HFFc6 (cell line): ENCODE results near the gene TMEM232. TPM values are rescaled to one million over a fixed set of nuclear protein-coding genes. Genes with fewer than 3 reads are reported as not detected.
"Not testable (repeated sequence)": the region's sequence is repeated elsewhere in the genome, so short reads cannot be mapped to it uniquely, and the experiment has no call there.

Experiments used
- DNase-seq: peaks from one replicate; pipeline ENCODE4 v3.0.0-alpha.2; 2018
- H3K27ac Mint-ChIP-seq: 2 replicates; pipeline ENCODE4 v1.8.0; 2020; ENCODE audit warnings: mild to moderate bottlenecking, mixed read lengths
- H3K27me3 Mint-ChIP-seq: 2 replicates; pipeline ENCODE4 v1.8.0; 2021; ENCODE audit warnings: mild to moderate bottlenecking, moderate library complexity, mixed read lengths; ENCODE audit not compliant: insufficient read depth
- H3K36me3 Mint-ChIP-seq: 2 replicates; pipeline ENCODE4 v1.8.0; 2021; ENCODE audit warnings: low read depth, mixed read lengths
- H3K4me1 Mint-ChIP-seq: 2 replicates; pipeline ENCODE4 v1.8.0; 2020; ENCODE audit warnings: low read depth, mixed read lengths
- H3K4me3 Mint-ChIP-seq: 2 replicates; pipeline ENCODE4 v1.8.0; 2020; ENCODE audit warnings: mild to moderate bottlenecking, moderate library complexity, mixed read lengths
- H3K9me3 Mint-ChIP-seq: 2 replicates; pipeline ENCODE4 v1.8.0; 2020; ENCODE audit warnings: mild to moderate bottlenecking, mixed read lengths
- total RNA-seq, 6 experiments: library from RNA; stranded (reverse); fragmentation: NEBNext Ultra II Directional; extraction: Animal tissue kit (Norgen Biotek cat#: 25700); gene quantifications; 2 replicates in 1 of 6; 3 replicates in 5 of 6; pipeline ENCODE4 v1.2.3, GENCODE V29; 2021
- TF ChIP-seq, protein P1 (sequence below): fragments of 200-600 bp; sonication (generic); IDR thresholded peaks from 2 replicates; pipeline ENCODE4 v1.5.0; 2021; ENCODE audit warnings: antibody characterized with exemption, mild to moderate bottlenecking

TMEM232 gene
- total RNA-seq, 6 experiments from 2014 or later = 0.36 to 1.3 (median 1.0) TPM

DNA sequence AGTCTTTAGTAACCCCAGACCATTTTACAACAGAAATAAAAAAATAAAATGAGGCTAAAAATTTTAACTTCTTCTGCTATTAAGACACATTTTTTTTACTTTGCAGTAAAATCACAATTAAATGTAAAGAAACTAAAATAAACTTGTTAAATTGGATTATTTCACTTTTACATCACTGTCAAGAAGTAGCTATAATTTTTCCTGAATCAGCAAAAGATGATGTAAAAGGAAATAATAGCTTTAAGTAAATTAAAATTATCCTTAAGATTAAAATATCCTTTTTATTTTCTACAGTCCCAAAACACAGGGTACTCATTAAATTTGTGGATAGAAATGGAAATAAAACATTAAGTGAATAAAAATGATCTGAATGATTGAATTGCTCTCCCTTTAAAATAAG lies 44.5 kb downstream of the TMEM232 start:
- Mint-ChIP-seq H3K9me3 (peaks cover 16% of the 10 kb centered on the region), H3K27ac (no peak overlapping the region), H3K36me3 (no peaks in the 10 kb centered on the region), H3K4me3 (no peak overlapping the region), H3K4me1 (no peaks in the 10 kb centered on the region), H3K27me3 (no peaks in the 10 kb centered on the region)
- TF ChIP-seq, protein P1, sequence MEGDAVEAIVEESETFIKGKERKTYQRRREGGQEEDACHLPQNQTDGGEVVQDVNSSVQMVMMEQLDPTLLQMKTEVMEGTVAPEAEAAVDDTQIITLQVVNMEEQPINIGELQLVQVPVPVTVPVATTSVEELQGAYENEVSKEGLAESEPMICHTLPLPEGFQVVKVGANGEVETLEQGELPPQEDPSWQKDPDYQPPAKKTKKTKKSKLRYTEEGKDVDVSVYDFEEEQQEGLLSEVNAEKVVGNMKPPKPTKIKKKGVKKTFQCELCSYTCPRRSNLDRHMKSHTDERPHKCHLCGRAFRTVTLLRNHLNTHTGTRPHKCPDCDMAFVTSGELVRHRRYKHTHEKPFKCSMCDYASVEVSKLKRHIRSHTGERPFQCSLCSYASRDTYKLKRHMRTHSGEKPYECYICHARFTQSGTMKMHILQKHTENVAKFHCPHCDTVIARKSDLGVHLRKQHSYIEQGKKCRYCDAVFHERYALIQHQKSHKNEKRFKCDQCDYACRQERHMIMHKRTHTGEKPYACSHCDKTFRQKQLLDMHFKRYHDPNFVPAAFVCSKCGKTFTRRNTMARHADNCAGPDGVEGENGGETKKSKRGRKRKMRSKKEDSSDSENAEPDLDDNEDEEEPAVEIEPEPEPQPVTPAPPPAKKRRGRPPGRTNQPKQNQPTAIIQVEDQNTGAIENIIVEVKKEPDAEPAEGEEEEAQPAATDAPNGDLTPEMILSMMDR = no peak
- no peak for DNase-seq

DNA sequence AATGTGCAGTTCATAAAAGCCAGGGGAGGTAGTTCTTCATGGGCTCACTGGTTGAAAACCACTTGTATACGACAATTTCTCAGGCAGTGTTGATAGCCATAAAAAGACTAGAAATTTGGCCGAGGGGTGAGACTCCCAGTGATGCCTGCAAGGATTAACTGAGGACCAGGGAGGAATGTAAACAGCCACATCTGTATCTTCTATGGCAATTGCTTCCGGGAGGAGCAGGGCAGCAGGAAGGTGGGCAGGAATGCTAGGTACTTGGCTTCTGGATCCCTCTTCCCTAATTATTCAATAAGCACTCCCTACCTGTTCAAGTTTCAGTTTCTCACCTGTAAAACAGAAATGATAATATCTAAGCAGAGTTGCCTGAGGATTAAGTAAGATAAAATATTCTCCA lies 45.4 kb downstream of the TMEM232 start:
- Mint-ChIP-seq H3K27me3 (no peaks in the 10 kb centered on the region), H3K4me1 (no peaks in the 10 kb centered on the region), H3K9me3 (peaks cover 18% of the 10 kb centered on the region), H3K4me3 (no peak overlapping the region), H3K36me3 (no peaks in the 10 kb centered on the region), H3K27ac (no peak overlapping the region)
- no peak for DNase-seq
- TF ChIP-seq, protein P1 = no peak

DNA sequence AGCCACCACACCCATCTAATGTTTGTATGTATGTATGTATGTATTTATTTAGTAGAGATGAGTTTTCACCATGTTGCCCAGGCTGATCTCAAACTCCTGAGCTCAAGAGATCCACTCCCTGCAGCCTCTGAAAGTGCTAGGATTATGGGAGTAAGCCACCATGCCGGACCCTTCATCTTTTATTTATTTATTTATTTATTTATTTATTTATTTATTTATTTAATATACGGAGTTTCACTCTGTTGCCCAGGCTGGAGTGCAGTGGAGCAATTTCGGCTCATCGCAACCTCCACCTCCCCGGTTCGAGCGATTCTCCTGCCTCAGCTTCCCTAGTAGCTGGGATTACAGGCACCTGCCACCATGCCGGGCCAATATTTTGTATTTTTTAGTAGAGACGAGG lies 49.9 kb downstream of the TMEM232 start:
- not testable (repeated sequence) for H3K4me1 Mint-ChIP-seq, H3K27me3 Mint-ChIP-seq

DNA sequence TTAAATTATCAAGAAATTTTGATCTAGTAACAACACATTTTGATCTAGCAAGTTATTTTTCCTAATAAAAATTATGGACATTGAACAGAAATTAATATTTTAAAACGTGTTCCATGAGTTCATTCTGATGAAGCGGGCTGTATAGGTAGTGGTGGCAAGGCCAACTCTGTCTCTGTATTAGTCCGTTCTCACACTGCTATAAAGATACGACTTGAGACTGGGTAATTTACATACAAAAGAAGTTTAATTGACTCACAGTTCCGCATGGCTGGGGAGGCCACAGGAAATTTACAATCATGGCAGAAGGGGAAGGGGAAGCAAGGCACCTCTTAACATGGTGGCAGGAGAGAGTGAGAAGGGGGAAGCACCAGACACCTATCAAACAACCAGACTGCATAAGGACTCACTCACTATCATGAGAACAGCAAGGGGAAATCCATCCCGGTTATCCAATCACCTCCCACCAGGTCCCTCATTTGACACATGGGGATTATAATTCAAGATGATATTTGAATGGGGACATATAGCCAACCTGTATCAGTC lies 61.2 kb downstream of the TMEM232 start:
- no peak for DNase-seq
- Mint-ChIP-seq H3K36me3 (no peaks in the 10 kb centered on the region), H3K27ac (no peak overlapping the region), H3K27me3 (no peaks in the 10 kb centered on the region; the same call in none of the 2 replicates), H3K4me1 (no peaks in the 10 kb centered on the region), H3K4me3 (no peak overlapping the region), H3K9me3 (peaks cover 9% of the 10 kb centered on the region)
- TF ChIP-seq, protein P1 = no peak

More for the DNA sequence above, 49.9 kb downstream of the TMEM232 start:
- H3K36me3 Mint-ChIP-seq, H3K27ac Mint-ChIP-seq, H3K4me3 Mint-ChIP-seq, DNase-seq: not testable (repeated sequence)
- peaks cover 18% of the 10 kb centered on the region for H3K9me3 Mint-ChIP-seq

DNA sequence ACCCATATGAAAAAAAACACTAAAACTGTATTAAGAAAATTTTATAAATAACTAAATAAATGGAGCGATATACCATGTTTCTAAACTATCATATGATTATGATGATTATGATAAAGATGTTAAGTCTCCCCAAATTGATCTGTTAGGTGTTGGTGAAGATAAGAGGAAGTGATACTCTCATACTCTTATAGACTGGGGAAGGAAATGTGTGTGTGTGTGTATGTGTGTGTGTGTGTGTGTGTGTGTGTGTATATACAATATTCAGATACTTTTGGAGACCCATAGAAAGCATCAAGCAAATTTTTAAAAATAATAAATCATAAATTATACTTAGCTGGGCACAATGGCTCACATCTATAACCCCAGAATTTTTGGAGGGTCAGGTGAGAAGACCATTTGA lies 62.9 kb downstream of the TMEM232 start:
- H3K27ac Mint-ChIP-seq = no peak overlapping the region
- no peaks in the 10 kb centered on the region; the same call in 1 of the 2 replicates for H3K27me3 Mint-ChIP-seq

DNA sequence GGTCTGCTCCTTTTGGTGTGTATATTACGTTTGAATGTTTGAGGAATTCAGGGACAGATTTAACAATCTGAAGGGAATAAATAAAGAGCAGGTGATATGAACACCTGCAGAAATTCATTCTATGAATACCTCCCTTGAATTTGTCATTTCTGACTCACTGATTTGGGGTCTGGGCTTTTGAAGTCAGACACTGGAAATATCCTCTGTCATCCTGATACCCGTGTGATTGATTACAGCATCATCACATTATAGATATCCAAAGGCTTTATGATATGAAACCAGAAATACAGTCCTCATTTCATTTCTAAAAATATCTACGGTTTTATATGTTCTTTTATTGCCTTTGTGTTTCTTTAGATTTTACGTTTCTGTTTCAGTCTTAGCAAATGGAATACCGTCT lies 68.5 kb downstream of the TMEM232 start:
- Mint-ChIP-seq H3K4me3 (no peak overlapping the region), H3K36me3 (no peaks in the 10 kb centered on the region), H3K9me3 (peaks cover 10% of the 10 kb centered on the region), H3K27me3 (no peaks in the 10 kb centered on the region; the same call in 1 of the 2 replicates), H3K27ac (no peak overlapping the region), H3K4me1 (no peaks in the 10 kb centered on the region)
- TF ChIP-seq, protein P1 = no peak
- DNase-seq = no peak

More for the DNA sequence above, 62.9 kb downstream of the TMEM232 start:
- no peak for DNase-seq
- Mint-ChIP-seq H3K4me1 (no peaks in the 10 kb centered on the region), H3K36me3 (no peaks in the 10 kb centered on the region), H3K4me3 (no peak overlapping the region), H3K9me3 (peaks cover 9% of the 10 kb centered on the region)
- TF ChIP-seq, protein P1 = no peak
